Cerebellar nuclear complex (tissue), 1 donor: Measurements from ENCODE around the gene KIF3C.

ENCODE experiments used
- DNase-seq, 2 experiments: peaks; one replicate each; lab custom pipeline; 2025; lab: John Stamatoyannopoulos, UW

KIF3C gene

DNA sequence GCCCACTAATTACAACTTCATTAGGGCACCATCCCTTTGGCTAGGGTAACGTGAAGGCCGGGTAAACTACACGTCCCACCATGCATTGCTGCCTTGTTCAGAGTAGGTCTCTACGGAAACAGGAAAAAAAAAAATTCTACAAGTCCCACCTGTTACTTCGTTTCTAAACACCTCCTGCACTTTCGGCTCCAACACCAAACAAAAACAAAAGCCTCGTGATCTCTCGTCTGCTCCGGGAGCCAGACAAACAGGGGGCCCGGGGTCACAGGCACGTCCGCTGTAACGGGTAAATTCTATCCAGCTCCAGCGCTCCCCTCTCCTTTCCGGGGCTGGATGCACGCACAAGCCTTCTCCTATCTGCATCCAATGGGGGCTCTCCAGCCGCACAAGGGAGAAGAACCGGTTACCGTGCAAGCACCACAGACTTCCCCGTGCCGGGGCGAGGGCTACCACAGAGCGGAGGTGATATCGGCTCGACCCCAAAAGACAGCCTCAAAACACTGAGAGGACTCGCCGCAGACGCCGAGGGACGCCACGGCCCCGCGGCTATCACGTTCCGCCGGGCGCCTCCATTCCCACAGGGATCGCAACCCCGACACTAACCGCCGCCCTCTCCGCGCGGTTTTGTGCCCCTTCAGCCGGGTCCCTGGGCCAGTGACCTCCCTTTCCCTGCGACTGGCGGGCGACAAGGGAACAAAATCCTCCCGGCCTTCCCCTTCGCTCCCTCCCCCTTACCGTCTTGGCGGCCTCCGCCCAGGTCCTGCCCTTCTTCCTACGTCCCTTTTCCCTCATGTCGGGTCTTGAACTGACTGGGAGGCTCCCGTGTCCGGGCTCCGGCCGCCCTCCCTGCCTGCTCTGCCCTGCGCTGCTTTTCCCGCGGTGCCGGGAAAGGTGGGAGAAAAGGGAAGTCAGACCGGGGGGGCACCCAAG, 104.6 kb downstream of the KIF3C start:
- peak in 1 of 2 experiments; percentile 53 for DNase-seq
